AG04449 (cell line): ENCODE measurements around the gene PTH2.

ENCODE experiments used
- CTCF ChIA-PET: fragments of 350-600 bp; formaldehyde crosslinking; extraction: SDS; loops from one replicate; lab custom pipeline; 2021; ENCODE audit warnings: antibody characterized with exemption; lab: Yijun Ruan, JAX
- POLR2A ChIA-PET: fragments of 400-600, 350-600 bp; formaldehyde crosslinking; extraction: SDS; loops from one replicate; lab custom pipeline; 2020; ENCODE audit warnings: antibody characterized with exemption, inconsistent platforms; lab: Yijun Ruan, JAX
- DNase-seq: peaks from one replicate; pipeline ENCODE4 v3.0.0-alpha.2; 2010; ENCODE audit warnings: low read depth, low spot score
- H3K4me3 ChIP-seq: 2 replicates; pipeline ENCODE4 v1.5.1; 2011; ENCODE audit warnings: low read depth, mild to moderate bottlenecking, control low read depth, low read length
- TF ChIP-seq, protein P1 (sequence below): IDR thresholded peaks from one replicate; pipeline ENCODE4 v1.5.1; 2011; ENCODE audit warnings: mild to moderate bottlenecking, moderate library complexity, low read length, control low read depth, inconsistent platforms; ENCODE audit not compliant: insufficient read depth; ENCODE audit errors: missing control alignments

PTH2 gene

DNA sequence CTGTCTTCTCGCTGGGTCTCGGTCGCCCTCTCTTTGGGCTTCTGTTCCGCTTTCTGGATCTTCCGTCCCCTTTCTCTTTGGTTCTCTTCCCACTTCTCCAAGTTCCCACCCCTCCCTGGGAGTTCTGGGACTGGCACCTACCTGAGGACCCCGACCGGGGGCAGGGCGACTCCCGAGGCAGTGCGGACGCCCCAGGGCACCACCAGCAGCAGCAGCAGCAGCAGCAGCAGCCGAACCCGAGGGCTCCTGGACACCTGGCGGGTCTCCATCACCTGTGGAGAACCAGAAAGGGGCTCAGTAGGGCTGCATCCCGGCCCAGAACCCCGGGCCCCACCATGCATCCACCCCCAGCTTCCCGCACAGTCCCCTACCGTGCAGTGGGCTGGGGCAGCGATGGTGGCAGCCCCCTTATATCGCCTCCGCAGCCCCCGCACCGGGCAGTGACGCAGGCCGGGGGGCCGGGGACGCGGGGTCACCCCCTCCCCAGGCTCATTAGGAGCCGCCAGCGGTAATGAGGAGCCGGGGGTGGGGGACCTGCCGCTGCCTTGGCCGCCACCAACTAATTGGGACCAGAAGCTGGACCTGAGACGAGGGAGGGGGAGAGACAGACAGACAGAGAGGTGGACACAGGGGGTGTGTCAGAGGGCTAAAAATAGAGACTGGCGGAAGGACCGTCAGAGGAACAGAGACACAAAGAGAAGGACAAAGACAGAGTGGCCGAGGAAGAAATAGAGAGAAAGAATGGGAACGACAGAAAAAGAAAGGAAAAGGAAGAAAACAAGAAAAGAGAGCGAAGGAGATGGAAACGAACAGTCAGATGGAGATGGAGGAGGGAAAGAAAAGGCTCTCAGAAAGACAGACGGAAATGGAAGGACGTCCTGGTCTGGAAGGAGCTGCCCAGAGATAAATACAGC is at the start of gene PTH2:
PTH2 (minus strand) TSS at position 371 of the 914 bp plus-strand sequence; CDS start at position 269, 102 bp downstream.
- no peak within 1 kb of the TSS for H3K4me3 ChIP-seq
- DNase-seq = no peak
- ChIA-PET POLR2A (no interaction called here), CTCF (interaction anchor here (1.1 to 1.5 kb wide), 2 partner anchors 20 to 32 kb away, joined by 3 read pairs; no protein-coding TSS in a partner anchor)
- TF ChIP-seq, protein P1, sequence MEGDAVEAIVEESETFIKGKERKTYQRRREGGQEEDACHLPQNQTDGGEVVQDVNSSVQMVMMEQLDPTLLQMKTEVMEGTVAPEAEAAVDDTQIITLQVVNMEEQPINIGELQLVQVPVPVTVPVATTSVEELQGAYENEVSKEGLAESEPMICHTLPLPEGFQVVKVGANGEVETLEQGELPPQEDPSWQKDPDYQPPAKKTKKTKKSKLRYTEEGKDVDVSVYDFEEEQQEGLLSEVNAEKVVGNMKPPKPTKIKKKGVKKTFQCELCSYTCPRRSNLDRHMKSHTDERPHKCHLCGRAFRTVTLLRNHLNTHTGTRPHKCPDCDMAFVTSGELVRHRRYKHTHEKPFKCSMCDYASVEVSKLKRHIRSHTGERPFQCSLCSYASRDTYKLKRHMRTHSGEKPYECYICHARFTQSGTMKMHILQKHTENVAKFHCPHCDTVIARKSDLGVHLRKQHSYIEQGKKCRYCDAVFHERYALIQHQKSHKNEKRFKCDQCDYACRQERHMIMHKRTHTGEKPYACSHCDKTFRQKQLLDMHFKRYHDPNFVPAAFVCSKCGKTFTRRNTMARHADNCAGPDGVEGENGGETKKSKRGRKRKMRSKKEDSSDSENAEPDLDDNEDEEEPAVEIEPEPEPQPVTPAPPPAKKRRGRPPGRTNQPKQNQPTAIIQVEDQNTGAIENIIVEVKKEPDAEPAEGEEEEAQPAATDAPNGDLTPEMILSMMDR = no peak

DNA sequence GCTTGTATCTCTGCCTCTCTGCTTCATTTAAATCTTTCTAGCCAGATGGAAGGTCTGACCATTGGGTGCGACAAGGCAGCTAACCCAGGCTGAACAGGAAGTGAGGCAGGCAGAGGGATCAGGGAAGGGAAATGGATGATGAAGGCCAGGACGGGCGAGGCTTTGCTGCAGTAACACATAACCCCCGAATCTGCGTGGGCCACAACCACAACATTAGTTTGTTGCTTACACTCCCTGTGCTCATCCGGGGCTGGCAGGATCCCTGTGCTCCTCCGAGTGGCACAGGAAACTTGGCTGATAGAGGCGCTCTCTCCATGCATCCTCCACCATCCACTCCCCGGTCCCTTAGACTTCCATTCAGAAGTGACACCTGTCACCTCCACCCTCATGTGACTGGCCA is 49.7 kb upstream of the PTH2 start:
- ChIA-PET POLR2A (interaction anchor here (0.7 to 0.9 kb wide), 2 partner anchors 23 to 170 kb away, joined by 3 to 4 read pairs; partner anchors contain the start of gene RPS11), CTCF (interaction anchor here (0.6 to 3.6 kb wide), 20 partner anchors 8 to 263 kb away, joined by 3 to 40 read pairs (median 5); partner anchors contain the start of genes ALDH16A1, PIH1D1 and RPL13A)
- no peak for DNase-seq

GRCh38 chr19:49470615-49470978 is 47.4 kb upstream of the PTH2 start:
- TF ChIP-seq, protein P1 = no peak
- POLR2A ChIA-PET = interaction anchor here (0.6 kb wide), 1 partner anchor 110 kb away, joined by 3 read pairs; no protein-coding TSS in a partner anchor
- no peak for DNase-seq
- H3K4me3 ChIP-seq = no peak overlapping the region
- CTCF ChIA-PET = interaction anchor here (1.1 to 3.6 kb wide), 2 partner anchors 12 to 18 kb away, joined by 3 to 33 read pairs; no protein-coding TSS in a partner anchor

More for the DNA sequence above, 49.7 kb upstream of the PTH2 start:
- TF ChIP-seq, protein P1 = no peak
- no peak overlapping the region for H3K4me3 ChIP-seq

DNA sequence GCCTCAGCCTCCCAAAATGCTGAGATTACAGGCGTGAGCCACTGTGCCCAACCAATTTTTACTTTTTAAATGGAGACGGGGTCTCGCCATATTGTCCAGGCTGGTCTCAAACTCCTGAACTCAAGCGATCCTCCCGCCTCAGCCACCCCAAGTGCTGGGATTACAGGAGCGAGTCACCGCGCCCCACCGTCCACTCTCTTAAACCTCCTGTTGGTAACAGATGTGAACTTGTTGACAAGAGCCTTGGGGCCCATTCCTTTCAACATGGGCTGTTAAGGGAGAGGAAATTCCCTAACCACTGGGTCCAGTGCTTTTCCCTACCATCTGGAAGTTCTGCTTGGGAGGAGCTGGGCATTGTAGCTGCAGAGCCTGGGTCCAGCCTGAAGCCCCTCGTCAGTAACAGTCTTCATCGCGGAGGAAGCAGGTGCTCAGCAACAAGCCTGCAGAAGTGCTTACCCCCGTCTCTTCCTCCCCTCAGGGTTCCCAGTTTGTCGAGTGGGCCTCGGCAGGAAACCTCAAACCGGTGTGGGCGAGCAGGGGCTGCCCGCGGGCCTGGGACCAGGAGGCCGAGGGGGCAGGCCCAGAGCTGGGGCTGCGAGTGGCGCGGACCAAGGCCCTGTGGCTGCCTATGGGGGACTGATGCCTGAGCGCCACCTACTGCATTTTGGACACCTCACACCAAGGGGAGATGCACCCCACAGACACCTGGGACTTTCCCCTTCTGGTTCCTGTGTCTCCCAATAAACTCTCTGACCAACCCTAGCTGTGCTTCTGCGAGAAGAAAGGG is 46.8 kb upstream of the PTH2 start:
- TF ChIP-seq, protein P1 = no peak
- ChIA-PET CTCF (interaction anchor here (1.1 to 1.7 kb wide), 2 partner anchors 9 to 18 kb away, joined by 3 to 5 read pairs; no protein-coding TSS in a partner anchor), POLR2A (interaction anchor here (0.6 to 0.9 kb wide), 2 partner anchors 19 to 111 kb away, joined by 3 read pairs; no protein-coding TSS in a partner anchor)
- H3K4me3 ChIP-seq = no peak overlapping the region
- no peak for DNase-seq

GRCh38 chr19:49468746-49469447 is 45.7 kb upstream of the PTH2 start:
- TF ChIP-seq, protein P1 = no peak
- no peak for DNase-seq
- no peak overlapping the region for H3K4me3 ChIP-seq
- POLR2A ChIA-PET = interaction anchor here (0.9 kb wide), 1 partner anchor 20 kb away, joined by 3 read pairs; no protein-coding TSS in a partner anchor
- CTCF ChIA-PET = interaction anchor here (1.5 to 1.7 kb wide), 2 partner anchors 10 to 101 kb away, joined by 3 to 5 read pairs; no protein-coding TSS in a partner anchor
